ENCODE data around the gene MACROD2. TPM values are rescaled to one million over a fixed set of nuclear protein-coding genes. Genes with fewer than 3 reads are reported as not detected.

Gene MACROD2
- total RNA-seq, 1 experiment from 2014 or later, result 1.4 TPM

DNA sequence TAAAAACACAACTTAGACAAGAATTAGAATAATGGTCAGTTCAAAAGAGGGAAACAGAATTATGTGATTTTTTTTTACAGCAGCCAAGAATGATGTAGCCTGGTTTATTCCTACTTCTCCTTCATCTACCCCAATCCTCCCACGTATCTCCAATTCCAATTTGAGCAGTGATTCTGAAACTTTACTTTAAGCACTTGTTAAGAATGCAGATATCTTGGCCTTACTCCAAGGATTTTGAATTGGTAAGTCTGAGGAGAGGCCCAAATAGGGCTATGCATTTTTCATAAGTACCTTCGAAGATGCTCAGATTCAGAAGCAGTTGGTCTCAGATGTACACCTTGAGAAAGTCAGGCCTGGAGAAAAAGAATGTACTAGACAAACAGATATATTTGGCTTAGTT, 575.5 kb downstream of the MACROD2 start:
- peaks cover 6% of the 10 kb centered on the region for H3K9me3 ChIP-seq (ENCODE audit: low read depth, low read length, poor library complexity, severe bottlenecking)
- H3K27me3 ChIP-seq (replicated peaks; ENCODE audit: insufficient read depth, low read depth, low read length, poor library complexity), result no peaks in the 10 kb centered on the region
- intact Hi-C loops (cut with micrococcal nuclease; ENCODE audit: unreplicated experiment), result no loop called here
- no peak for DNase-seq (ENCODE audit: low spot score)
- no peaks in the 10 kb centered on the region for H3K4me1 ChIP-seq (ENCODE audit: insufficient read depth, low read length, poor library complexity, severe bottlenecking)
- CTCF ChIA-PET, result no interaction called here
- BruUV-seq (replicated peaks), result no TSS peak
- no peak overlapping the region for H3K27ac ChIP-seq (ENCODE audit: low read depth, low read length, poor library complexity, severe bottlenecking)
- POLR2A ChIA-PET (ENCODE audit: low non-redundant PET), result no interaction called here
- no peak overlapping the region for H3K4me3 ChIP-seq (ENCODE audit: low read depth, low read length, poor library complexity, severe bottlenecking)
- H3K36me3 ChIP-seq (ENCODE audit: insufficient read depth, low read length, poor library complexity, severe bottlenecking), result no peaks in the 10 kb centered on the region
- TF ChIP-seq EZH2 (IDR thresholded peaks at IDR 0.05; ENCODE audit: borderline replicate concordance, low read depth, low read length, poor library complexity, severe bottlenecking), result no peak
- TF ChIP-seq, protein P1, sequence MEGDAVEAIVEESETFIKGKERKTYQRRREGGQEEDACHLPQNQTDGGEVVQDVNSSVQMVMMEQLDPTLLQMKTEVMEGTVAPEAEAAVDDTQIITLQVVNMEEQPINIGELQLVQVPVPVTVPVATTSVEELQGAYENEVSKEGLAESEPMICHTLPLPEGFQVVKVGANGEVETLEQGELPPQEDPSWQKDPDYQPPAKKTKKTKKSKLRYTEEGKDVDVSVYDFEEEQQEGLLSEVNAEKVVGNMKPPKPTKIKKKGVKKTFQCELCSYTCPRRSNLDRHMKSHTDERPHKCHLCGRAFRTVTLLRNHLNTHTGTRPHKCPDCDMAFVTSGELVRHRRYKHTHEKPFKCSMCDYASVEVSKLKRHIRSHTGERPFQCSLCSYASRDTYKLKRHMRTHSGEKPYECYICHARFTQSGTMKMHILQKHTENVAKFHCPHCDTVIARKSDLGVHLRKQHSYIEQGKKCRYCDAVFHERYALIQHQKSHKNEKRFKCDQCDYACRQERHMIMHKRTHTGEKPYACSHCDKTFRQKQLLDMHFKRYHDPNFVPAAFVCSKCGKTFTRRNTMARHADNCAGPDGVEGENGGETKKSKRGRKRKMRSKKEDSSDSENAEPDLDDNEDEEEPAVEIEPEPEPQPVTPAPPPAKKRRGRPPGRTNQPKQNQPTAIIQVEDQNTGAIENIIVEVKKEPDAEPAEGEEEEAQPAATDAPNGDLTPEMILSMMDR (conservative IDR thresholded peaks at IDR 0.05; ENCODE audit: low read depth, low read length), result no peak

DNA sequence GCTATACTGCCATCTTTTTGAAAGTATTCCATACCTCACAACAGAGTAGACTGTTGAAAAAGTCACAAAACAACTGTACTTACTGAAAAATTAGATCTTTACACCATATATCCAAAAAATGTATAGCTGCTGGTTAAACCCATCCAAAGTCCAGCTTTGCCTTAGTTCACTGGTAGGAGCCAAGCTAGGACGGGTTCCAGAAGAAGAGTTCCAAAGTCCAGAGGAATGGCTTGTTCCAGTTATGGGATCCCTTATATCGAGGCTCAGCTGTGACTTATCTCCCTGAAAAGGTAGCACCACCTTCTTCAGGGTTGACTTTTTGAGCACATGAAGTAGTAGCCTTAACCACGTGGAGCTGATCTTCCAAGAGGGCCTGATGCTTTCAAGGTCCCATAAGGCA, 578.4 kb downstream of the MACROD2 start:
- H3K36me3 ChIP-seq (ENCODE audit: insufficient read depth, low read length, poor library complexity, severe bottlenecking), result no peaks in the 10 kb centered on the region
- intact Hi-C loops (cut with micrococcal nuclease; ENCODE audit: unreplicated experiment), result no loop called here
- no TSS peak for BruUV-seq (replicated peaks)
- no peak overlapping the region for H3K4me3 ChIP-seq (ENCODE audit: low read depth, low read length, poor library complexity, severe bottlenecking)
- POLR2A ChIA-PET (ENCODE audit: low non-redundant PET), result no interaction called here
- no peak for DNase-seq (ENCODE audit: low spot score)
- no peaks in the 10 kb centered on the region for H3K27me3 ChIP-seq (replicated peaks; ENCODE audit: insufficient read depth, low read depth, low read length, poor library complexity)
- H3K4me1 ChIP-seq (ENCODE audit: insufficient read depth, low read length, poor library complexity, severe bottlenecking), result no peaks in the 10 kb centered on the region
- H3K27ac ChIP-seq (ENCODE audit: low read depth, low read length, poor library complexity, severe bottlenecking), result no peak overlapping the region
- TF ChIP-seq, protein P1 (conservative IDR thresholded peaks at IDR 0.05; ENCODE audit: low read depth, low read length), result no peak
- TF ChIP-seq EZH2 (IDR thresholded peaks at IDR 0.05; ENCODE audit: borderline replicate concordance, low read depth, low read length, poor library complexity, severe bottlenecking), result no peak
- CTCF ChIA-PET, result no interaction called here
- H3K9me3 ChIP-seq (ENCODE audit: low read depth, low read length, poor library complexity, severe bottlenecking), result peaks cover 3% of the 10 kb centered on the region

DNA sequence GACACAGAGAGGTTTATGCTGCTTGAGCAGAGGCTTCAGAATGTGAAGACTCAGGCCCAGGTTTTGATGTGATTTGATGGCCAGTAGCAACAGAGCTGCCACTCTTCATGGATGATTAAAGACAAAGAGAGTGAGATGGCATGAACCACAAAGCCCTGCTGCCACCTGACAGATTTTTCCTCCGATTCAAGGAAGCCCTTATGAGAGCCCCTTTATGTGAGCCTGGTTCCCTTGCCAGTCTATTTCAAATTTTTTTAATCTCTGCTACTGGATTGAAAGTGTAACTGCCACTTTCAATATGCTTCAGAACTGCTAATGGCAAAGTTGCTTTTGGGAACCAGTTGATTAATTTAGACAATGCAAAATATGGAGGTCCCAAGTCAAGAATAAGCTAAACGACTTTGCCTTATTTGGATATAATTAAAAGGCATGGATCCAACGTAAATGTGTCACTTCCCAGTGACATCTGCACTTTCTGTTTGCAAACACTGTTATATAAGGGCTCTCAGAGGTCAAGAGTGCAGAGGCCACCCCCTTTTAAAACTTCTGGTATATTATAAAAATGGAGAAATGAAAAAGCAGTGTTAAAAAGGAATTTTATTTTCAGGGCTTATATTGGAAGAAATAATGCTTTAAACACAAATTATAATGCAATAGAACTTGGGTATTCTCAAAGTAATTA, 581.0 kb downstream of the MACROD2 start:
- Histone ChIP-seq H3K4me3 (ENCODE audit: low read depth, low read length, poor library complexity, severe bottlenecking) (no peak overlapping the region), H3K36me3 (ENCODE audit: insufficient read depth, low read length, poor library complexity, severe bottlenecking) (no peaks in the 10 kb centered on the region), H3K9me3 (ENCODE audit: low read depth, low read length, poor library complexity, severe bottlenecking) (no peaks in the 10 kb centered on the region), H3K27ac (ENCODE audit: low read depth, low read length, poor library complexity, severe bottlenecking) (no peak overlapping the region), H3K27me3 (replicated peaks; ENCODE audit: insufficient read depth, low read depth, low read length, poor library complexity) (no peaks in the 10 kb centered on the region), H3K4me1 (ENCODE audit: insufficient read depth, low read length, poor library complexity, severe bottlenecking) (no peaks in the 10 kb centered on the region)
- CTCF ChIA-PET, result no interaction called here
- intact Hi-C loops (cut with micrococcal nuclease; ENCODE audit: unreplicated experiment), result no loop called here
- DNase-seq (ENCODE audit: low spot score), result no peak
- BruUV-seq (replicated peaks), result no TSS peak
- no peak for TF ChIP-seq EZH2 (IDR thresholded peaks at IDR 0.05; ENCODE audit: borderline replicate concordance, low read depth, low read length, poor library complexity, severe bottlenecking)
- TF ChIP-seq, protein P1 (conservative IDR thresholded peaks at IDR 0.05; ENCODE audit: low read depth, low read length), result no peak
- POLR2A ChIA-PET (ENCODE audit: low non-redundant PET), result no interaction called here
